HepG2 (cell line): Measurements from ENCODE around the gene C2orf15. TPM values are rescaled to one million over a fixed set of nuclear protein-coding genes. Genes with fewer than 3 reads are reported as not detected.
A peak's percentile ranks its signal among the peaks of the same experiment; 100 is the strongest.

Experiments used
- CENPX ChIP-seq: sonication (generic); formaldehyde crosslinking; IDR thresholded peaks from 2 replicates; pipeline ENCODE4 v1.9.0; 2021; ENCODE audit warnings: mild to moderate bottlenecking, missing genetic modification reagents, moderate library complexity
- CSRNP1 ChIP-seq: sonication (generic); formaldehyde crosslinking; IDR thresholded peaks from 2 replicates; pipeline ENCODE4 v1.8.1; 2023; ENCODE audit warnings: mild to moderate bottlenecking, missing genetic modification reagents
- EED ChIP-seq: sonication (generic); formaldehyde crosslinking; IDR thresholded peaks from 2 replicates; pipeline ENCODE4 v1.5.0; 2020; ENCODE audit warnings: mild to moderate bottlenecking, missing genetic modification reagents
- FOXP1 ChIP-seq, 2 experiments: fragments of 450-650 bp in 1 of 2; IDR thresholded peaks; 2 replicates each; pipeline ENCODE4 v1.6.1; 2017 to 2018; ENCODE audit warnings: antibody characterized with exemption in 1 of 2
- GRHL1 ChIP-seq: sonication (generic); formaldehyde crosslinking; conservative IDR thresholded peaks from 2 replicates; pipeline ENCODE4 v1.8.0; 2022; ENCODE audit warnings: missing genetic modification reagents
- HNRNPH1 ChIP-seq: fragments of 200-400 bp; formaldehyde crosslinking; optimal IDR thresholded peaks from 2 replicates; pipeline ENCODE3; 2017; ENCODE audit warnings: mild to moderate bottlenecking, low read depth, low read length
- KAT8 ChIP-seq: IDR thresholded peaks from 2 replicates; pipeline ENCODE4 v1.6.1; 2016; ENCODE audit warnings: missing genetic modification reagents, missing compliant biosample characterization
- PITX1 ChIP-seq: sonication (generic); formaldehyde crosslinking; IDR thresholded peaks from 2 replicates; pipeline ENCODE4 v1.5.1; 2020; ENCODE audit warnings: mild to moderate bottlenecking, missing genetic modification reagents
- RNF2 ChIP-seq: fragments of 450-650 bp; conservative IDR thresholded peaks from 2 replicates; pipeline ENCODE4 v1.6.1; 2016; ENCODE audit warnings: low read depth
- ZNF407 ChIP-seq: sonication (generic); formaldehyde crosslinking; IDR thresholded peaks from one replicate; pipeline ENCODE4 v1.5.1; 2020; ENCODE audit warnings: mild to moderate bottlenecking, missing genetic modification reagents; ENCODE audit errors: not compliant biosample characterization
- ZNF530 ChIP-seq: sonication (generic); formaldehyde crosslinking; IDR thresholded peaks from 2 replicates; pipeline ENCODE4 v1.5.0; 2020; ENCODE audit warnings: low read depth, mild to moderate bottlenecking, missing genetic modification reagents
- ZNF557 ChIP-seq: sonication (generic); formaldehyde crosslinking; IDR thresholded peaks from 2 replicates; pipeline ENCODE4 v1.4.0; 2020; ENCODE audit warnings: missing genetic modification reagents
- ZNF615 ChIP-seq: sonication (generic); formaldehyde crosslinking; IDR thresholded peaks from 2 replicates; pipeline ENCODE4 v1.5.0; 2020; ENCODE audit warnings: mild to moderate bottlenecking, missing genetic modification reagents, borderline replicate concordance
- ZNF710 ChIP-seq: sonication (generic); formaldehyde crosslinking; IDR thresholded peaks from 2 replicates; pipeline ENCODE4 v1.5.0; 2020; ENCODE audit warnings: mild to moderate bottlenecking, missing genetic modification reagents, borderline replicate concordance
- ZNF883 ChIP-seq: sonication (generic); formaldehyde crosslinking; IDR thresholded peaks from 2 replicates; pipeline ENCODE4 v1.5.1; 2020; ENCODE audit warnings: mild to moderate bottlenecking, missing genetic modification reagents; ENCODE audit errors: not compliant biosample characterization
- polyA plus RNA-seq, 8 experiments: library from polyadenylated mRNA; depleted of rRNA in 3 of 8; stranded (reverse) in 7 of 8; unstranded in 1 of 8; fragments of >200 nt; fragmentation: Illumina TruSeq in 4 of 8; extraction: Trizol in 4 of 8; gene quantifications; 2 replicates each; pipeline versions ENCODE4 v1.2.1 to v1.2.3, GENCODE V29; 2011 to 2016; ENCODE audit warnings: low read depth in 4 of 8, missing spikeins in 1 of 8, mixed read lengths in 1 of 8; ENCODE audit not compliant: insufficient read depth in 1 of 8
- total RNA-seq, 5 experiments: library from RNA; depleted of rRNA; stranded (reverse); fragments of >200 nt; fragmentation: Illumina TruSeq; extraction: Trizol; gene quantifications; 2 replicates each; pipeline ENCODE4 v1.2.3, GENCODE V29; 2016; ENCODE audit warnings: low read depth in 1 of 5

Gene C2orf15
- total and polyA plus RNA-seq, 2 of the 13 experiments (the other 11 are each of a cell fraction or from before 2014, with no cell fraction given): 5.5 to 8.3 TPM

- TF ChIP-seq CSRNP1 (no peak), ZNF883 (CRISPR knock-in tag) (no peak), ZNF407 (CRISPR knock-in tag) (no peak), EED (CRISPR knock-in tag) (no peak), KAT8 (no peak), ZNF615 (no peak), FOXP1 (IDR thresholded peaks at IDR 0.05) (no peak), FOXP1 (CRISPR knock-in tag; IDR thresholded peaks at IDR 0.05) (no peak), ZNF557 (CRISPR knock-in tag) (no peak), ZNF530 (CRISPR knock-in tag) (no peak), ZNF710 (CRISPR knock-in tag) (no peak), GRHL1 (CRISPR knock-in tag) (no peak), RNF2 (no peak), PITX1 (0 out of 2 replicates have a peak, but pooled peaks have one; percentile 43), HNRNPH1 (no peak), CENPX (CRISPR knock-in tag) (no peak)
Observed at GRCh38 chr2:99183025-99183424, 41.5 kb downstream of the C2orf15 start (continued).
